ENCODE results near the gene DNMT3A.

- TF ChIP-seq CTCF (conservative IDR thresholded peaks at IDR 0.05; ENCODE audit: low read length) (no peak), EZH2phosphoT487 (IDR thresholded peaks at IDR 0.05; ENCODE audit: borderline replicate concordance) (no peak)
Measured at GRCh38 chr2:25220313-25220712, 121.4 kb downstream of the DNMT3A start.

Data from Loucy (cell line).